ENCODE measurements around the gene CYP2W1. TPM values are rescaled to one million over a fixed set of nuclear protein-coding genes. Genes with fewer than 3 reads are reported as not detected.

Gene CYP2W1
- total RNA-seq, 2 donors from 2014 or later = not detected

Other genes with a start within 250 kb of the CYP2W1 start
- gene SUN1, start 150.7 kb upstream of the CYP2W1 start, total RNA-seq = 100 to 1,000 TPM; 106 to 109 TPM
- 10 to 100 TPM; 32.5 to 34.1 TPM for gene GET4, start 106.6 kb upstream of the CYP2W1 start, total RNA-seq
- gene ADAP1, start 28.5 kb upstream of the CYP2W1 start, total RNA-seq = 10 to 100 TPM in 1 of 2 donors, 1 to 10 TPM in 1; 9.2 to 19.9 TPM
- gene COX19, start 7.6 kb upstream of the CYP2W1 start, total RNA-seq = 10 to 100 TPM; 18.8 to 20.7 TPM
- 1 to 10 TPM; 1.6 to 9.3 TPM for gene GPR146, start 61.4 kb downstream of the CYP2W1 start, total RNA-seq
- not detected for gene GPER1, start 104.9 kb downstream of the CYP2W1 start, total RNA-seq
- gene ZFAND2A, start 177.0 kb downstream of the CYP2W1 start, total RNA-seq = 10 to 100 TPM; 27.6 to 29.8 TPM
- gene UNCX, start 249.7 kb downstream of the CYP2W1 start, total RNA-seq = not detected